ENCODE results near the gene KLF16. TPM values are rescaled to one million over a fixed set of nuclear protein-coding genes. Genes with fewer than 3 reads are reported as not detected.
A peak's percentile ranks its signal among the peaks of the same experiment; 100 is the strongest.

The KLF16 gene
- total and polyA plus RNA-seq, 3 experiments from 2014 or later: 0.92 to 43.1 (median 42.8) TPM

GRCh38 chr19:1847684-1848398 lies 15.5 kb downstream of the KLF16 start:
- Histone ChIP-seq H3K36me3 (ENCODE audit: insufficient read depth, low read length) (peaks cover 5% of the 10 kb centered on the region), H3K27me3 (ENCODE audit: insufficient read depth, low read length, poor library complexity, severe bottlenecking) (no peaks in the 10 kb centered on the region), H3K27ac (ENCODE audit: low read depth, low read length) (peak overlapping the region; percentile 94), H3K9me3 (ENCODE audit: low read length) (no peaks in the 10 kb centered on the region), H3K4me3 (ENCODE audit: low read length) (peak overlapping the region; percentile 83), H3K4me1 (ENCODE audit: insufficient read depth, low read length) (peaks cover 58% of the 10 kb centered on the region)
- ChIA-PET POLR2A (no interaction called here), CTCF (interaction anchor here (1.2 to 1.5 kb wide), 2 partner anchors 10 to 22 kb away, joined by 3 to 13 read pairs; no protein-coding TSS in a partner anchor)
- Mint-ChIP-seq H3K27ac (peak overlapping the region; percentile 88 to 97 (median 92)), H3K4me1 (peaks cover 37 to 65% (median 44%) of the 10 kb centered on the region in 3 donors), H3K27me3 (peaks cover 0 to 1% of the 10 kb centered on the region in 2 donors), H3K9me3 (no peaks in the 10 kb centered on the region), H3K4me3 (peak overlapping the region; percentile 86 to 96 (median 88)), H3K36me3 (peaks cover 0 to 17% (median 0%) of the 10 kb centered on the region in 3 donors)
- DNase-seq: peak in 1 of 5 donors; percentile 26

- POLR2A ChIA-PET: no interaction called here
- Histone ChIP-seq H3K9me3 (ENCODE audit: low read length) (no peaks in the 10 kb centered on the region), H3K4me1 (ENCODE audit: insufficient read depth, low read length) (peaks cover 58% of the 10 kb centered on the region), H3K27me3 (ENCODE audit: insufficient read depth, low read length, poor library complexity, severe bottlenecking) (no peaks in the 10 kb centered on the region), H3K36me3 (ENCODE audit: insufficient read depth, low read length) (peaks cover 5% of the 10 kb centered on the region), H3K4me3 (ENCODE audit: low read length) (peak overlapping the region; percentile 83), H3K27ac (ENCODE audit: low read depth, low read length) (peak overlapping the region; percentile 94)
- H3K36me3 Mint-ChIP-seq: peaks cover 0 to 20% (median 0%) of the 10 kb centered on the region in 3 donors
- no peak for DNase-seq
- peak overlapping the region; percentile 88 to 97 (median 92) for H3K27ac Mint-ChIP-seq
- peaks cover 0 to 1% of the 10 kb centered on the region in 2 donors for H3K27me3 Mint-ChIP-seq
- peaks cover 37 to 66% (median 49%) of the 10 kb centered on the region in 3 donors for H3K4me1 Mint-ChIP-seq
- CTCF ChIA-PET: interaction anchor here (1.2 to 1.5 kb wide), 2 partner anchors 9 to 21 kb away, joined by 3 to 13 read pairs; no protein-coding TSS in a partner anchor
- H3K9me3 Mint-ChIP-seq: no peaks in the 10 kb centered on the region
- peak overlapping the region; percentile 86 to 96 (median 88) for H3K4me3 Mint-ChIP-seq
These were observed 16.1 kb downstream of the KLF16 start for GRCh38 chr19:1847348-1847683.

DNA sequence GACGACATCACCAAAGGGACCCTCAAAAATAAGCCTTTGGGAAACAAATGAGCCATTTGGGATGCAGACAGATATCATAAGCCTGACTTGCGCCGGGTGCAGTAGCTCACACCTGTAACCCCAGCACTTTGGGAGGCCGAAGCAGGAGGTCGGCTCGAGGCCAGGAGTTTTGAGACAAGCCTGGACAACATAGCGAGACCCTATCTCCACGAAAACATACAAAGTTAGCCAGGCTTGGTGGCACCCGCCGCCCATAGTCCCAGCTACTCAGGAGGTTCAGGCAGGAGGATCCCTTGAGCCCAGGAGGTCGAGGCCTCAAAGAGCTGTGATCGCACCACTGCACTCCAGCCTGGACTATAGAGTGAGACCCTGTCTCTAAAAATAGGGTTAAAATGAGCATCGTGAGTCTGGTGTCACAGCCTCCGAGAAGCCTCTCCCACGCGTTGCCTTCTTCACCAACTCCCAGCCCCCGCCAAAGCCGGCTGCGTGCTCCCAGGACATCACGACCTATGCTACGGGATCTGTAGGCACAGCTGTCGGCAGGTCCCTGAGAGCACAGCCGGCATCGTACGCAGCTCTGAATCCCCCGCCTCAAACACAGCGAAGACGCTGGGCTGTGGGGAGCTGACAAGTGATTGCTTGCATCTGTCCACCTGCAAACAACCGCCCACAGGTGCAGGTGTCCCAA lies 16.7 kb downstream of the KLF16 start:
- H3K9me3 ChIP-seq (ENCODE audit: low read length): no peaks in the 10 kb centered on the region
- H3K4me3 ChIP-seq (ENCODE audit: low read length): peak overlapping the region; percentile 83
- peak overlapping the region; percentile 86 to 96 (median 88) for H3K4me3 Mint-ChIP-seq
- H3K36me3 ChIP-seq (ENCODE audit: insufficient read depth, low read length): peaks cover 5% of the 10 kb centered on the region
- peak overlapping the region; percentile 94 for H3K27ac ChIP-seq (ENCODE audit: low read depth, low read length)
- H3K4me1 Mint-ChIP-seq: peaks cover 43 to 70% (median 52%) of the 10 kb centered on the region in 3 donors
- no peaks in the 10 kb centered on the region for H3K27me3 ChIP-seq (ENCODE audit: insufficient read depth, low read length, poor library complexity, severe bottlenecking)
- POLR2A ChIA-PET: interaction anchor here (1.0 kb wide), 1 partner anchor 11 kb away, joined by 3 read pairs; no protein-coding TSS in a partner anchor
- CTCF ChIA-PET: interaction anchor here (1.2 to 1.5 kb wide), 2 partner anchors 9 to 21 kb away, joined by 3 to 13 read pairs; no protein-coding TSS in a partner anchor
- H3K4me1 ChIP-seq (ENCODE audit: insufficient read depth, low read length): peaks cover 57% of the 10 kb centered on the region
- peaks cover 0 to 22% (median 0%) of the 10 kb centered on the region in 3 donors for H3K36me3 Mint-ChIP-seq
- peak overlapping the region; percentile 81 to 94 (median 88) for H3K27ac Mint-ChIP-seq
- DNase-seq: no peak
- H3K9me3 Mint-ChIP-seq: no peaks in the 10 kb centered on the region
- H3K27me3 Mint-ChIP-seq: peaks cover 0 to 1% of the 10 kb centered on the region in 2 donors

DNA sequence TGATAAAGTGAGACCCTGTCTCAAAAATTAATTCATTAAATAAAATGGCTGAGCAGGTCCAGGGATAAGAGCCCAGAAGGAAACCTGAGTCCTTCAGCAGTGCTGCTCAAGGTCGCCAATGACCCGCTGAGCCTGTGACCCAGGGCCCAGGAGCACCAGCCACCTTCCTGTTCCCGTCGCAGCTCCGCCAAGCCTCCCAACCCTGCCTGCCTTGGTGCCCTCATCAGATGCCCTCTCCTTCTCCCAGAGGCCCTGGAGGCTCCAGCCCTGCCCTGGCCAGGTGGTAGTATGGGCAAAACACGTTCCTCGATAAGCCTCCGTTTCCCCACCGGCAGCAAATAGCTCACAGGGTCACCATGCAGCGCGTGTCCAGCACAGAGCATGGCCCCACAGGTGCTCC lies 17.7 kb downstream of the KLF16 start:
- no peaks in the 10 kb centered on the region for H3K27me3 Mint-ChIP-seq

DNA sequence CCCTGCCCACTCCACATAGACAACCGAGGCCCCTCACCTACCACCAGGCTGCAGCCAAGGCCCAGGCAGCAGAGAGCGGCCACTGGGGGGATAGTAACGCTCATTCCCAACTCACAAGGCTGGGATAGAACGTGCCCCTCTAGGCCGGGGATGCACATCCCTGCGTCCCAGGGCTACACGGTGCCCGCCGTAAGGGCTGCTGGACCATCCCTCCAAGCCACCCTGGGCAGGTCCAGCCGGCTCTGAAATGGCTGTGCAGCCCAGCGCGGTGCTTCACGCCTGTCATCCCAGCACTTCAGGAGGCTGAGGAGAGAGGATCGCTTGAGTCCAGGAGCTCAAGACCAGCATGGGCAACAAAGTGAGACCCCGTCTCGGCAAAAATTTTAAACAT lies 18.3 kb downstream of the KLF16 start:
- CTCF ChIA-PET: interaction anchor here (2.3 kb wide), 1 partner anchor 19 kb away, joined by 8 read pairs; no protein-coding TSS in a partner anchor
- Mint-ChIP-seq H3K4me1 (peaks cover 46 to 72% (median 54%) of the 10 kb centered on the region in 3 donors), H3K9me3 (no peaks in the 10 kb centered on the region), H3K27ac (peak overlapping the region in 2 of 8 donors; percentile 48 to 54), H3K27me3 (no peaks in the 10 kb centered on the region), H3K36me3 (peaks cover 0 to 27% (median 0%) of the 10 kb centered on the region in 3 donors), H3K4me3 (peak overlapping the region in 4 of 7 donors; percentile 20 to 96 (median 46))
- POLR2A ChIA-PET: no interaction called here
- peaks cover 5% of the 10 kb centered on the region for H3K36me3 ChIP-seq (ENCODE audit: insufficient read depth, low read length)
- H3K27me3 ChIP-seq (ENCODE audit: insufficient read depth, low read length, poor library complexity, severe bottlenecking): no peaks in the 10 kb centered on the region
- H3K4me1 ChIP-seq (ENCODE audit: insufficient read depth, low read length): peaks cover 57% of the 10 kb centered on the region
- no peak overlapping the region for H3K4me3 ChIP-seq (ENCODE audit: low read length)
- DNase-seq: no peak
- H3K27ac ChIP-seq (ENCODE audit: low read depth, low read length): no peak overlapping the region
- no peaks in the 10 kb centered on the region for H3K9me3 ChIP-seq (ENCODE audit: low read length)

More for the DNA sequence above, 17.7 kb downstream of the KLF16 start:
- Histone ChIP-seq H3K27ac (ENCODE audit: low read depth, low read length) (no peak overlapping the region), H3K36me3 (ENCODE audit: insufficient read depth, low read length) (peaks cover 5% of the 10 kb centered on the region), H3K27me3 (ENCODE audit: insufficient read depth, low read length, poor library complexity, severe bottlenecking) (no peaks in the 10 kb centered on the region), H3K9me3 (ENCODE audit: low read length) (no peaks in the 10 kb centered on the region), H3K4me3 (ENCODE audit: low read length) (no peak overlapping the region), H3K4me1 (ENCODE audit: insufficient read depth, low read length) (peaks cover 57% of the 10 kb centered on the region)
- no peak for DNase-seq
- CTCF ChIA-PET: interaction anchor here (2.3 kb wide), 1 partner anchor 20 kb away, joined by 8 read pairs; no protein-coding TSS in a partner anchor
- POLR2A ChIA-PET: no interaction called here
- Mint-ChIP-seq H3K27ac (peak overlapping the region in 2 of 8 donors; percentile 29 to 48), H3K4me1 (peaks cover 45 to 70% (median 54%) of the 10 kb centered on the region in 3 donors), H3K36me3 (peaks cover 0 to 24% (median 0%) of the 10 kb centered on the region in 3 donors), H3K9me3 (no peaks in the 10 kb centered on the region), H3K4me3 (peak overlapping the region in 4 of 7 donors; percentile 8 to 96 (median 54))

- H3K27ac Mint-ChIP-seq: peak overlapping the region in 2 of 8 donors; percentile 48 to 54
- peak overlapping the region in 3 of 7 donors; percentile 20 to 54 (median 37) for H3K4me3 Mint-ChIP-seq
- no peak overlapping the region for H3K27ac ChIP-seq (ENCODE audit: low read depth, low read length)
- ChIA-PET CTCF (interaction anchor here (2.3 kb wide), 1 partner anchor 19 kb away, joined by 8 read pairs; no protein-coding TSS in a partner anchor), POLR2A (no interaction called here)
- no peak for DNase-seq
- no peaks in the 10 kb centered on the region for H3K9me3 ChIP-seq (ENCODE audit: low read length)
- peaks cover 47 to 73% (median 55%) of the 10 kb centered on the region in 3 donors for H3K4me1 Mint-ChIP-seq
- no peaks in the 10 kb centered on the region for H3K9me3 Mint-ChIP-seq
- H3K27me3 ChIP-seq (ENCODE audit: insufficient read depth, low read length, poor library complexity, severe bottlenecking): no peaks in the 10 kb centered on the region
- peaks cover 57% of the 10 kb centered on the region for H3K4me1 ChIP-seq (ENCODE audit: insufficient read depth, low read length)
- H3K36me3 Mint-ChIP-seq: peaks cover 0 to 30% (median 0%) of the 10 kb centered on the region in 3 donors
- H3K4me3 ChIP-seq (ENCODE audit: low read length): no peak overlapping the region
- H3K27me3 Mint-ChIP-seq: no peaks in the 10 kb centered on the region
- H3K36me3 ChIP-seq (ENCODE audit: insufficient read depth, low read length): peaks cover 5% of the 10 kb centered on the region
These were observed 18.8 kb downstream of the KLF16 start for GRCh38 chr19:1844513-1845124.

- peaks cover 0 to 32% (median 0%) of the 10 kb centered on the region in 3 donors for H3K36me3 Mint-ChIP-seq
- H3K4me1 Mint-ChIP-seq: peaks cover 47 to 75% (median 53%) of the 10 kb centered on the region in 3 donors
- no peaks in the 10 kb centered on the region for H3K27me3 Mint-ChIP-seq
- Histone ChIP-seq H3K9me3 (ENCODE audit: low read length) (no peaks in the 10 kb centered on the region), H3K36me3 (ENCODE audit: insufficient read depth, low read length) (peaks cover 5% of the 10 kb centered on the region), H3K27ac (ENCODE audit: low read depth, low read length) (no peak overlapping the region), H3K4me1 (ENCODE audit: insufficient read depth, low read length) (peaks cover 54% of the 10 kb centered on the region), H3K4me3 (ENCODE audit: low read length) (no peak overlapping the region), H3K27me3 (ENCODE audit: insufficient read depth, low read length, poor library complexity, severe bottlenecking) (no peaks in the 10 kb centered on the region)
- ChIA-PET CTCF (interaction anchor here (1.2 to 2.3 kb wide), 3 partner anchors 11 to 18 kb away, joined by 3 to 8 read pairs (median 8); no protein-coding TSS in a partner anchor), POLR2A (no interaction called here)
- peak overlapping the region in 1 of 7 donors; percentile 18 for H3K4me3 Mint-ChIP-seq
- no peaks in the 10 kb centered on the region for H3K9me3 Mint-ChIP-seq
- H3K27ac Mint-ChIP-seq: peak overlapping the region in 2 of 8 donors; percentile 54 to 73
- no peak for DNase-seq
These were observed 19.6 kb downstream of the KLF16 start for GRCh38 chr19:1843646-1844394.
